GM23248 (cell line): ENCODE data around the gene ALDH5A1.

Source experiments
- EZH2 ChIP-seq: fragments of 200-600 bp; sonication (generic); IDR thresholded peaks from 2 replicates; pipeline ENCODE4 v1.6.1; 2018; ENCODE audit warnings: antibody characterized with exemption, mild to moderate bottlenecking; ENCODE audit not compliant: insufficient read depth, poor library complexity, severe bottlenecking
- EZH2phosphoT487 ChIP-seq: fragments of 200-600 bp; sonication (generic); IDR thresholded peaks from 2 replicates; pipeline ENCODE4 v1.6.1; 2018; ENCODE audit warnings: antibody characterized with exemption, moderate library complexity, mild to moderate bottlenecking, low read depth; ENCODE audit not compliant: insufficient read depth

- TF ChIP-seq EZH2, result no peak
- TF ChIP-seq EZH2phosphoT487, result no peak
Measured at GRCh38 chr6:24535210-24535609, 40.4 kb downstream of the ALDH5A1 start.
